DOHH2 (cell line): Measurements from ENCODE around the gene DTHD1.

ENCODE experiments used
- H3F3A ChIP-seq: fragments of 200-600 bp; sonication (generic), shearing (Covaris generic); 2 replicates; pipeline ENCODE4 v1.6.0; 2016; ENCODE audit warnings: antibody characterized with exemption, mild to moderate bottlenecking; ENCODE audit not compliant: control insufficient read depth, insufficient read depth
- H3K27ac ChIP-seq: fragments of 200-600 bp; sonication (generic); 2 replicates; pipeline ENCODE4 v1.5.1; 2014; ENCODE audit warnings: low read depth, mild to moderate bottlenecking, low read length, moderate library complexity
- H3K27me3 ChIP-seq: fragments of 200-600 bp; sonication (generic); 2 replicates; pipeline ENCODE4 v1.6.1; 2014; ENCODE audit warnings: mild to moderate bottlenecking, low read length, mixed read lengths; ENCODE audit not compliant: control insufficient read depth
- H3K36me3 ChIP-seq: fragments of 200-600 bp; sonication (generic); 2 replicates; pipeline ENCODE4 v1.6.1; 2014; ENCODE audit warnings: mild to moderate bottlenecking, low read length, moderate library complexity, mixed read lengths; ENCODE audit not compliant: control insufficient read depth
- H3K4me1 ChIP-seq: fragments of 200-600 bp; sonication (generic); 2 replicates; pipeline ENCODE4 v1.6.1; 2014; ENCODE audit warnings: mild to moderate bottlenecking, low read length, mixed read lengths; ENCODE audit not compliant: control insufficient read depth
- H3K4me2 ChIP-seq: fragments of 200-600 bp; sonication (generic); 2 replicates; pipeline ENCODE4 v1.6.0; 2014; ENCODE audit warnings: mild to moderate bottlenecking, low read length, moderate library complexity
- H3K4me3 ChIP-seq: fragments of 200-600 bp; sonication (generic); 2 replicates; pipeline ENCODE4 v1.5.1; 2014; ENCODE audit warnings: mild to moderate bottlenecking, low read length, mixed read lengths
- H3K79me2 ChIP-seq: fragments of 200-600 bp; sonication (generic); 2 replicates; pipeline ENCODE4 v1.6.1; 2014; ENCODE audit warnings: mild to moderate bottlenecking, low read length, mixed read lengths; ENCODE audit not compliant: control insufficient read depth
- H3K9me2 ChIP-seq: fragments of 200-600 bp; sonication (generic); replicated peaks from 2 replicates; pipeline ENCODE4 v1.6.1; 2014; ENCODE audit warnings: mild to moderate bottlenecking, low read length, mixed read lengths; ENCODE audit not compliant: control insufficient read depth
- H3K9me3 ChIP-seq: fragments of 200-600 bp; sonication (generic); 2 replicates; pipeline ENCODE4 v1.6.1; 2014; ENCODE audit warnings: antibody characterized with exemption, low read length, mixed read lengths; ENCODE audit not compliant: control insufficient read depth, insufficient read depth
- H4K20me1 ChIP-seq: fragments of 200-600 bp; sonication (generic); 2 replicates; pipeline ENCODE4 v1.6.0; 2014; ENCODE audit warnings: low read depth, mild to moderate bottlenecking, antibody characterized with exemption, low read length, moderate library complexity; ENCODE audit not compliant: control insufficient read depth, insufficient read depth
- CTCF ChIP-seq: fragments of 200-600 bp; sonication (generic); IDR thresholded peaks from one replicate; pipeline ENCODE4 v1.5.1; 2014; ENCODE audit warnings: antibody characterized with exemption, mild to moderate bottlenecking, low read depth, low read length; ENCODE audit not compliant: poor library complexity, severe bottlenecking
- EZH2phosphoT487 ChIP-seq: fragments of 200-600 bp; sonication (generic); IDR thresholded peaks from 2 replicates; pipeline ENCODE4 v1.6.1; 2017; ENCODE audit warnings: borderline replicate concordance, mild to moderate bottlenecking, antibody characterized with exemption, low read length, moderate library complexity, mixed read lengths

Gene DTHD1

DNA sequence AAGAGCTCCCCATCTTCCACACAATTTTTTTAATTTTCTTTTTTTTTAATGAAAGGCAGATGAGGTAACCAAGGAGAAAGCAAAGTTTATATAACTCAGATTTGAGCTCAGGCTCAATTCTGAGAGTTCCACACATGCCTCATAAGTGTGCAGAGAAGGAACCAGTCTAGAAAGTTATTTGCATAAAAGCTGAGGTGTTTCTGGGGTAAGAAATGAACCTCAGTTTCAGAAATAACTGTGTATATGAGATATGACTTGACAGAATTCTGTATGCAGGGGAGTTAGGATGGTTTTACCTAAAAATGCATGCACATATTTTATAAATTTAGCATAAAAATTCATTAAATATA lies 51.3 kb downstream of the DTHD1 start:
- no peak overlapping the region for H3K27ac ChIP-seq
- no peaks in the 10 kb centered on the region for H3K4me1 ChIP-seq
- H3K36me3 ChIP-seq: no peaks in the 10 kb centered on the region
- H3K4me3 ChIP-seq: no peak overlapping the region
- H3F3A ChIP-seq: no peaks in the 10 kb centered on the region
- no peaks in the 10 kb centered on the region for H3K79me2 ChIP-seq
- H4K20me1 ChIP-seq: no peaks in the 10 kb centered on the region
- no peaks in the 10 kb centered on the region for H3K9me3 ChIP-seq
- no peak overlapping the region for H3K4me2 ChIP-seq
- no peaks in the 10 kb centered on the region for H3K27me3 ChIP-seq
- TF ChIP-seq CTCF (no peak), EZH2phosphoT487 (no peak)
- no peaks in the 10 kb centered on the region for H3K9me2 ChIP-seq

GRCh38 chr4:36333303-36333877 lies 52.0 kb downstream of the DTHD1 start:
- H3F3A ChIP-seq: no peaks in the 10 kb centered on the region
- H4K20me1 ChIP-seq: no peaks in the 10 kb centered on the region
- no peaks in the 10 kb centered on the region for H3K27me3 ChIP-seq
- TF ChIP-seq CTCF: no peak
- no peak for TF ChIP-seq EZH2phosphoT487
- no peaks in the 10 kb centered on the region for H3K9me3 ChIP-seq
- H3K36me3 ChIP-seq: no peaks in the 10 kb centered on the region
- no peak overlapping the region for H3K4me3 ChIP-seq
- no peaks in the 10 kb centered on the region for H3K79me2 ChIP-seq
- no peak overlapping the region for H3K4me2 ChIP-seq
- H3K9me2 ChIP-seq: no peaks in the 10 kb centered on the region
- no peak overlapping the region for H3K27ac ChIP-seq
- no peaks in the 10 kb centered on the region for H3K4me1 ChIP-seq

GRCh38 chr4:36337665-36338185 lies 56.3 kb downstream of the DTHD1 start:
- no peaks in the 10 kb centered on the region for H3K36me3 ChIP-seq
- H3K4me3 ChIP-seq: no peak overlapping the region
- no peaks in the 10 kb centered on the region for H3K4me1 ChIP-seq
- no peaks in the 10 kb centered on the region for H3K9me3 ChIP-seq
- H3K9me2 ChIP-seq: no peaks in the 10 kb centered on the region
- TF ChIP-seq EZH2phosphoT487 (no peak), CTCF (no peak)
- no peak overlapping the region for H3K4me2 ChIP-seq
- no peaks in the 10 kb centered on the region for H4K20me1 ChIP-seq
- no peaks in the 10 kb centered on the region for H3K79me2 ChIP-seq
- no peak overlapping the region for H3K27ac ChIP-seq
- no peaks in the 10 kb centered on the region for H3F3A ChIP-seq
- H3K27me3 ChIP-seq: no peaks in the 10 kb centered on the region

- Histone ChIP-seq H3K27me3 (no peaks in the 10 kb centered on the region), H3K36me3 (no peaks in the 10 kb centered on the region), H3K9me3 (no peaks in the 10 kb centered on the region), H3F3A (no peaks in the 10 kb centered on the region), H3K9me2 (no peaks in the 10 kb centered on the region), H3K79me2 (no peaks in the 10 kb centered on the region), H3K4me3 (no peak overlapping the region), H3K4me1 (no peaks in the 10 kb centered on the region), H4K20me1 (no peaks in the 10 kb centered on the region), H3K27ac (no peak overlapping the region), H3K4me2 (no peak overlapping the region)
- TF ChIP-seq EZH2phosphoT487: no peak
- no peak for TF ChIP-seq CTCF
These were observed 57.6 kb downstream of the DTHD1 start for GRCh38 chr4:36338973-36339372.
